ENCODE data around the gene DEPDC5.

GRCh38 chr22:31943978-31944699 lies 190.3 kb downstream of the DEPDC5 start, which contains the start of gene YWHAH:
- TF ChIP-seq, protein P1, sequence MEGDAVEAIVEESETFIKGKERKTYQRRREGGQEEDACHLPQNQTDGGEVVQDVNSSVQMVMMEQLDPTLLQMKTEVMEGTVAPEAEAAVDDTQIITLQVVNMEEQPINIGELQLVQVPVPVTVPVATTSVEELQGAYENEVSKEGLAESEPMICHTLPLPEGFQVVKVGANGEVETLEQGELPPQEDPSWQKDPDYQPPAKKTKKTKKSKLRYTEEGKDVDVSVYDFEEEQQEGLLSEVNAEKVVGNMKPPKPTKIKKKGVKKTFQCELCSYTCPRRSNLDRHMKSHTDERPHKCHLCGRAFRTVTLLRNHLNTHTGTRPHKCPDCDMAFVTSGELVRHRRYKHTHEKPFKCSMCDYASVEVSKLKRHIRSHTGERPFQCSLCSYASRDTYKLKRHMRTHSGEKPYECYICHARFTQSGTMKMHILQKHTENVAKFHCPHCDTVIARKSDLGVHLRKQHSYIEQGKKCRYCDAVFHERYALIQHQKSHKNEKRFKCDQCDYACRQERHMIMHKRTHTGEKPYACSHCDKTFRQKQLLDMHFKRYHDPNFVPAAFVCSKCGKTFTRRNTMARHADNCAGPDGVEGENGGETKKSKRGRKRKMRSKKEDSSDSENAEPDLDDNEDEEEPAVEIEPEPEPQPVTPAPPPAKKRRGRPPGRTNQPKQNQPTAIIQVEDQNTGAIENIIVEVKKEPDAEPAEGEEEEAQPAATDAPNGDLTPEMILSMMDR (IDR thresholded peaks at IDR 0.05), result no peak
- peak; percentile 59 for TF ChIP-seq POLR2A (IDR thresholded peaks at IDR 0.05)
- TF ChIP-seq POLR2AphosphoS5 (IDR thresholded peaks at IDR 0.05), result peak; percentile 88
